HCT116 (cell line): Measurements from ENCODE around the gene CDH24. TPM values are rescaled to one million over a fixed set of nuclear protein-coding genes. Genes with fewer than 3 reads are reported as not detected.

ENCODE experiments used
- ATAC-seq: fragments of 200-7000 bp; cut with Tn5 transposase; 2 replicates; pipeline ENCODE4 v1.9.1; 2020; ENCODE audit warnings: mild to moderate bottlenecking, moderate library complexity
- BruUV-seq: library from RNA; stranded (reverse); fragments of 400-500 nt; replicated peaks from 2 replicates; lab custom pipeline; 2021; lab: Mats Ljungman, UMichigan
- CTCF ChIA-PET: fragments of 300-600 bp; sonication (Branson Sonifier 250); formaldehyde crosslinking; loops from one replicate; lab custom pipeline; 2021; ENCODE audit warnings: antibody characterized with exemption; lab: Charles Lee
- POLR2A ChIA-PET: fragments of 300-600, 350-600 bp; sonication (Branson Sonifier 250); formaldehyde crosslinking; loops from one replicate; lab custom pipeline; 2021; ENCODE audit warnings: antibody characterized with exemption; lab: Charles Lee
- RAD21 ChIA-PET, 2 experiments: fragments of 300-600 bp; sonication (Branson Sonifier 250); formaldehyde crosslinking; loops; one replicate each; lab custom pipeline; 2023; ENCODE audit warnings: low total read pairs in 2 of 2; ENCODE audit not compliant: uncharacterized antibody in 2 of 2, unreplicated experiment in 2 of 2, low non-redundant PET in 1 of 2; lab: Charles Lee
- DNase-seq: peaks from one replicate; pipeline ENCODE4 v3.0.0-alpha.2; 2010; ENCODE audit warnings: low read depth, low spot score
- H2AFZ ChIP-seq: fragments of 200-600 bp; shearing (Covaris generic), sonication (generic); 2 replicates; pipeline ENCODE4 v1.6.1; 2017; ENCODE audit warnings: low read depth, mixed run types, mixed read lengths, antibody characterized with exemption, low read length; ENCODE audit not compliant: poor library complexity, severe bottlenecking
- H3K27ac ChIP-seq: 2 replicates; pipeline ENCODE4 v1.5.1; 2012; ENCODE audit warnings: low read depth, low read length
- H3K27me3 ChIP-seq: fragments of 200-600 bp; sonication (generic); 2 replicates; pipeline ENCODE4 v1.6.1; 2016; ENCODE audit warnings: mixed run types, low read length, mixed read lengths; ENCODE audit not compliant: insufficient read depth
- H3K36me3 ChIP-seq, 2 experiments: fragments of 200-500 bp in 1 of 2; fragments of 200-600 bp in 1 of 2; sonication (Bioruptor generic) in 1 of 2; sonication (generic) in 1 of 2; 2 replicates each; pipeline versions ENCODE4 v1.5.1 to v1.6.1; 2014 to 2016; ENCODE audit warnings: low read length in 2 of 2, inconsistent platforms in 1 of 2, mixed read lengths in 1 of 2, mixed run types in 1 of 2; ENCODE audit not compliant: insufficient read depth in 2 of 2, control insufficient read depth in 1 of 2
- H3K4me1 ChIP-seq, 2 experiments: fragments of 200-600 bp in 1 of 2; sonication (generic) in 1 of 2; 2 replicates each; pipeline versions ENCODE4 v1.5.1 to v1.6.1; 2012 to 2017; ENCODE audit warnings: low read length in 2 of 2, inconsistent platforms in 1 of 2, mild to moderate bottlenecking in 1 of 2, mixed read lengths in 1 of 2, mixed run types in 1 of 2, moderate library complexity in 1 of 2; ENCODE audit not compliant: insufficient read depth in 2 of 2, control insufficient read depth in 1 of 2
- H3K4me2 ChIP-seq: fragments of 200-600 bp; sonication (generic); 2 replicates; pipeline ENCODE4 v1.6.1; 2017; ENCODE audit warnings: mixed run types, low read length, mixed read lengths
- H3K4me3 ChIP-seq, 2 experiments: fragments of 200-600 bp in 1 of 2; sonication (generic) in 1 of 2; replicated peaks in 1 of 2; 2 replicates each; pipeline ENCODE4 v1.5.1; 2011 to 2016; ENCODE audit warnings: low read length in 2 of 2, control low read depth in 1 of 2, low read depth in 1 of 2, mild to moderate bottlenecking in 1 of 2, mixed read lengths in 1 of 2, mixed run types in 1 of 2
- H3K79me2 ChIP-seq: fragments of 200-600 bp; sonication (generic); 2 replicates; pipeline ENCODE4 v1.6.1; 2017; ENCODE audit warnings: mild to moderate bottlenecking, mixed run types, low read length, moderate library complexity, mixed read lengths; ENCODE audit not compliant: insufficient read depth
- H3K9ac ChIP-seq: fragments of 200-600 bp; sonication (generic); 2 replicates; pipeline ENCODE4 v1.6.1; 2016; ENCODE audit warnings: low read length, mixed read lengths
- H3K9me2 ChIP-seq: fragments of 200-600 bp; sonication (generic), shearing (Covaris generic); 2 replicates; pipeline ENCODE4 v1.6.1; 2017; ENCODE audit warnings: mixed run types, mild to moderate bottlenecking, moderate library complexity; ENCODE audit not compliant: insufficient read depth
- H3K9me3 ChIP-seq, 2 experiments: fragments of 200-500 bp in 1 of 2; fragments of 200-600 bp in 1 of 2; sonication (Bioruptor generic) in 1 of 2; sonication (generic) in 1 of 2; 2 replicates each; pipeline ENCODE4 v1.6.1; 2014 to 2017; ENCODE audit warnings: low read length in 2 of 2, mixed read lengths in 2 of 2, inconsistent platforms in 1 of 2, low read depth in 1 of 2, mild to moderate bottlenecking in 1 of 2, mixed run types in 1 of 2, moderate library complexity in 1 of 2; ENCODE audit not compliant: control insufficient read depth in 1 of 2, insufficient read depth in 1 of 2
- H4K20me1 ChIP-seq: fragments of 200-600 bp; sonication (generic), shearing (Covaris generic); 2 replicates; pipeline ENCODE4 v1.6.1; 2017; ENCODE audit warnings: mixed run types, mild to moderate bottlenecking, moderate library complexity; ENCODE audit not compliant: insufficient read depth
- EGR1 ChIP-seq: IDR thresholded peaks from 2 replicates; pipeline ENCODE4 v1.6.1; 2012; ENCODE audit warnings: low read depth
- EZH2 ChIP-seq: fragments of 200-600 bp; sonication (generic); IDR thresholded peaks from 2 replicates; pipeline ENCODE4 v1.6.1; 2017; ENCODE audit warnings: antibody characterized with exemption, mixed run types
- EZH2phosphoT487 ChIP-seq: fragments of 200-600 bp; IDR thresholded peaks from 2 replicates; pipeline ENCODE4 v1.6.1; 2018; ENCODE audit warnings: antibody characterized with exemption, borderline replicate concordance
- JUND ChIP-seq: IDR thresholded peaks from 2 replicates; pipeline ENCODE4 v1.6.1; 2012
- POLR2A ChIP-seq: IDR thresholded peaks from 2 replicates; pipeline ENCODE4 v1.7.0; 2011; ENCODE audit warnings: borderline replicate concordance; ENCODE audit not compliant: insufficient read depth, insufficient read length; ENCODE audit errors: extremely low read depth
- POLR2AphosphoS5 ChIP-seq: IDR thresholded peaks from 2 replicates; pipeline ENCODE4 v1.6.1; 2011; ENCODE audit warnings: mild to moderate bottlenecking, low read depth, low read length, moderate library complexity
- RAD21 ChIP-seq: IDR thresholded peaks from 2 replicates; pipeline ENCODE4 v1.6.1; 2012; ENCODE audit warnings: low read depth, mild to moderate bottlenecking
- SIN3A ChIP-seq: IDR thresholded peaks from 2 replicates; pipeline ENCODE4 v1.6.1; 2012; ENCODE audit warnings: low read depth
- SP1 ChIP-seq: IDR thresholded peaks from 2 replicates; pipeline ENCODE4 v1.6.1; 2012; ENCODE audit warnings: low read depth
- SRF ChIP-seq: IDR thresholded peaks from 2 replicates; pipeline ENCODE4 v1.6.1; 2012; ENCODE audit warnings: low read depth
- TCF7L2 ChIP-seq: IDR thresholded peaks from 2 replicates; pipeline ENCODE4 v1.7.0; 2011; ENCODE audit warnings: borderline replicate concordance, inconsistent platforms; ENCODE audit not compliant: insufficient read depth, insufficient read length; ENCODE audit errors: extremely low read depth
- YY1 ChIP-seq: IDR thresholded peaks from 2 replicates; pipeline ENCODE4 v1.6.1; 2011; ENCODE audit warnings: low read length, low read depth, moderate library complexity, mild to moderate bottlenecking; ENCODE audit not compliant: insufficient replicate concordance; ENCODE audit errors: extremely low read depth
- intact Hi-C: fragments of 100-400 bp; cut with micrococcal nuclease; formaldehyde crosslinking; loops from 2 replicates; pipeline ENCODE4 v1.10.0; 2022
- total RNA-seq: library from RNA; stranded (reverse); gene quantifications from one replicate; pipeline ENCODE4 v1.2.1, GENCODE V29; 2021; ENCODE audit not compliant: unreplicated experiment
- TF ChIP-seq, protein P1 (sequence below): IDR thresholded peaks from 2 replicates; pipeline ENCODE4 v1.6.1; 2012
- TF ChIP-seq, protein P2 (sequence below): IDR thresholded peaks from 2 replicates; pipeline ENCODE4 v1.6.1; 2012
- TF ChIP-seq, protein P3 (sequence below): IDR thresholded peaks from 2 replicates; pipeline ENCODE4 v1.6.1; 2012; ENCODE audit warnings: low read depth
- TF ChIP-seq, protein P4 (sequence below), 3 experiments: fragments of 200-600 bp in 1 of 3; sonication (generic) in 1 of 3; IDR thresholded peaks in 2 of 3; conservative IDR thresholded peaks in 1 of 3; 2 replicates each; pipeline ENCODE4 v1.5.1; 2012 to 2017; ENCODE audit warnings: low read depth in 2 of 3, low read length in 2 of 3, antibody characterized with exemption in 1 of 3, borderline replicate concordance in 1 of 3, control low read depth in 1 of 3, mild to moderate bottlenecking in 1 of 3, mixed read lengths in 1 of 3, mixed run types in 1 of 3, moderate library complexity in 1 of 3; ENCODE audit not compliant: insufficient read depth in 1 of 3
- TF ChIP-seq, protein P5 (sequence below): IDR thresholded peaks from 2 replicates; pipeline ENCODE4 v1.6.1; 2011; ENCODE audit warnings: mild to moderate bottlenecking, low read length, moderate library complexity; ENCODE audit not compliant: insufficient replicate concordance; ENCODE audit errors: extremely low read depth

Gene CDH24
- total RNA-seq, 1 experiment from 2014 or later: 19.3 TPM

DNA sequence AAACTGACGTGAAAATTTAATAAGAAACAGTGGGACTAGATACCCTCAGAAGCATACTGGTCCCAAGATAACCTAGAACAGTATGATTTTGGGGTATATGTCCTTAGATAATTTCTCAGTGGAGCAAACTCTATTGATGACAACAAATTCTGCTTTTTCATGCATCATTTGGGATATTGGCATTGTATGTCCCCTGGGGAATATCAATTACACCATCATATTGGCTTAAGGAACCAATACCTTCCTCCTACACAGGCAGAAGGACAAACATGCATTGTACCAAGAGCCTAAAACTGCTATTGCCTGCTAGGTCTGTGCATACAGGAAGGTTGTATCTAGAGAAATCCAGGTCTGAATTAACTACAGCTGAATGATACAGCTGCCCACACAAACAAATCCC, 17.6 kb upstream of the CDH24 start:
- TF ChIP-seq EZH2phosphoT487 (no peak), SIN3A (no peak), SP1 (no peak), YY1 (no peak), EGR1 (no peak), RAD21 (no peak), JUND (no peak), TCF7L2 (no peak), SRF (no peak), POLR2A (no peak), POLR2AphosphoS5 (no peak), EZH2 (no peak)
- TF ChIP-seq, protein P1, sequence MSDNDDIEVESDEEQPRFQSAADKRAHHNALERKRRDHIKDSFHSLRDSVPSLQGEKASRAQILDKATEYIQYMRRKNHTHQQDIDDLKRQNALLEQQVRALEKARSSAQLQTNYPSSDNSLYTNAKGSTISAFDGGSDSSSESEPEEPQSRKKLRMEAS: no peak
- TF ChIP-seq, protein P2, sequence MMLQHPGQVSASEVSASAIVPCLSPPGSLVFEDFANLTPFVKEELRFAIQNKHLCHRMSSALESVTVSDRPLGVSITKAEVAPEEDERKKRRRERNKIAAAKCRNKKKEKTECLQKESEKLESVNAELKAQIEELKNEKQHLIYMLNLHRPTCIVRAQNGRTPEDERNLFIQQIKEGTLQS: no peak
- TF ChIP-seq, protein P3, sequence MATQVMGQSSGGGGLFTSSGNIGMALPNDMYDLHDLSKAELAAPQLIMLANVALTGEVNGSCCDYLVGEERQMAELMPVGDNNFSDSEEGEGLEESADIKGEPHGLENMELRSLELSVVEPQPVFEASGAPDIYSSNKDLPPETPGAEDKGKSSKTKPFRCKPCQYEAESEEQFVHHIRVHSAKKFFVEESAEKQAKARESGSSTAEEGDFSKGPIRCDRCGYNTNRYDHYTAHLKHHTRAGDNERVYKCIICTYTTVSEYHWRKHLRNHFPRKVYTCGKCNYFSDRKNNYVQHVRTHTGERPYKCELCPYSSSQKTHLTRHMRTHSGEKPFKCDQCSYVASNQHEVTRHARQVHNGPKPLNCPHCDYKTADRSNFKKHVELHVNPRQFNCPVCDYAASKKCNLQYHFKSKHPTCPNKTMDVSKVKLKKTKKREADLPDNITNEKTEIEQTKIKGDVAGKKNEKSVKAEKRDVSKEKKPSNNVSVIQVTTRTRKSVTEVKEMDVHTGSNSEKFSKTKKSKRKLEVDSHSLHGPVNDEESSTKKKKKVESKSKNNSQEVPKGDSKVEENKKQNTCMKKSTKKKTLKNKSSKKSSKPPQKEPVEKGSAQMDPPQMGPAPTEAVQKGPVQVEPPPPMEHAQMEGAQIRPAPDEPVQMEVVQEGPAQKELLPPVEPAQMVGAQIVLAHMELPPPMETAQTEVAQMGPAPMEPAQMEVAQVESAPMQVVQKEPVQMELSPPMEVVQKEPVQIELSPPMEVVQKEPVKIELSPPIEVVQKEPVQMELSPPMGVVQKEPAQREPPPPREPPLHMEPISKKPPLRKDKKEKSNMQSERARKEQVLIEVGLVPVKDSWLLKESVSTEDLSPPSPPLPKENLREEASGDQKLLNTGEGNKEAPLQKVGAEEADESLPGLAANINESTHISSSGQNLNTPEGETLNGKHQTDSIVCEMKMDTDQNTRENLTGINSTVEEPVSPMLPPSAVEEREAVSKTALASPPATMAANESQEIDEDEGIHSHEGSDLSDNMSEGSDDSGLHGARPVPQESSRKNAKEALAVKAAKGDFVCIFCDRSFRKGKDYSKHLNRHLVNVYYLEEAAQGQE: no peak
- TF ChIP-seq, protein P4, sequence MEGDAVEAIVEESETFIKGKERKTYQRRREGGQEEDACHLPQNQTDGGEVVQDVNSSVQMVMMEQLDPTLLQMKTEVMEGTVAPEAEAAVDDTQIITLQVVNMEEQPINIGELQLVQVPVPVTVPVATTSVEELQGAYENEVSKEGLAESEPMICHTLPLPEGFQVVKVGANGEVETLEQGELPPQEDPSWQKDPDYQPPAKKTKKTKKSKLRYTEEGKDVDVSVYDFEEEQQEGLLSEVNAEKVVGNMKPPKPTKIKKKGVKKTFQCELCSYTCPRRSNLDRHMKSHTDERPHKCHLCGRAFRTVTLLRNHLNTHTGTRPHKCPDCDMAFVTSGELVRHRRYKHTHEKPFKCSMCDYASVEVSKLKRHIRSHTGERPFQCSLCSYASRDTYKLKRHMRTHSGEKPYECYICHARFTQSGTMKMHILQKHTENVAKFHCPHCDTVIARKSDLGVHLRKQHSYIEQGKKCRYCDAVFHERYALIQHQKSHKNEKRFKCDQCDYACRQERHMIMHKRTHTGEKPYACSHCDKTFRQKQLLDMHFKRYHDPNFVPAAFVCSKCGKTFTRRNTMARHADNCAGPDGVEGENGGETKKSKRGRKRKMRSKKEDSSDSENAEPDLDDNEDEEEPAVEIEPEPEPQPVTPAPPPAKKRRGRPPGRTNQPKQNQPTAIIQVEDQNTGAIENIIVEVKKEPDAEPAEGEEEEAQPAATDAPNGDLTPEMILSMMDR (IDR thresholded peaks at IDR 0.05 in 2 of 3, conservative IDR thresholded peaks at IDR 0.05 in 1 of 3; ENCODE audit: borderline replicate concordance in 1 of 3, insufficient read depth in 1 of 3, low read depth in 2 of 3, low read length in 2 of 3): no peak
- TF ChIP-seq, protein P5, sequence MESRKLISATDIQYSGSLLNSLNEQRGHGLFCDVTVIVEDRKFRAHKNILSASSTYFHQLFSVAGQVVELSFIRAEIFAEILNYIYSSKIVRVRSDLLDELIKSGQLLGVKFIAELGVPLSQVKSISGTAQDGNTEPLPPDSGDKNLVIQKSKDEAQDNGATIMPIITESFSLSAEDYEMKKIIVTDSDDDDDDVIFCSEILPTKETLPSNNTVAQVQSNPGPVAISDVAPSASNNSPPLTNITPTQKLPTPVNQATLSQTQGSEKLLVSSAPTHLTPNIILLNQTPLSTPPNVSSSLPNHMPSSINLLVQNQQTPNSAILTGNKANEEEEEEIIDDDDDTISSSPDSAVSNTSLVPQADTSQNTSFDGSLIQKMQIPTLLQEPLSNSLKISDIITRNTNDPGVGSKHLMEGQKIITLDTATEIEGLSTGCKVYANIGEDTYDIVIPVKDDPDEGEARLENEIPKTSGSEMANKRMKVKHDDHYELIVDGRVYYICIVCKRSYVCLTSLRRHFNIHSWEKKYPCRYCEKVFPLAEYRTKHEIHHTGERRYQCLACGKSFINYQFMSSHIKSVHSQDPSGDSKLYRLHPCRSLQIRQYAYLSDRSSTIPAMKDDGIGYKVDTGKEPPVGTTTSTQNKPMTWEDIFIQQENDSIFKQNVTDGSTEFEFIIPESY: no peak
- ChIA-PET CTCF (interaction anchor here (1.2 to 1.8 kb wide), 3 partner anchors 17 to 46 kb away, joined by 3 to 5 read pairs (median 4); partner anchors contain the start of genes ACIN1 and C14orf119), POLR2A (interaction anchor here (5.4 kb wide), 1 partner anchor 20 kb away, joined by 35 read pairs; the partner anchor contains the start of genes ACIN1 and C14orf119), RAD21 (no interaction called here)
- Histone ChIP-seq H3K27me3 (no peaks in the 10 kb centered on the region), H3K9me3 (no peaks in the 10 kb centered on the region), H3K36me3 (peaks cover 48% of the 10 kb centered on the region in 2 experiments), H3K27ac (no peak overlapping the region), H3K4me2 (no peak overlapping the region), H3K79me2 (peaks cover 40% of the 10 kb centered on the region), H3K9me2 (no peaks in the 10 kb centered on the region), H2AFZ (no peak overlapping the region), H3K9ac (no peak overlapping the region), H3K4me1 (peaks cover 29 to 59% of the 10 kb centered on the region in 2 experiments), H4K20me1 (no peaks in the 10 kb centered on the region), H3K4me3 (no peak overlapping the region)
- intact Hi-C loops: no loop called here
- no TSS peak for BruUV-seq
- DNase-seq (no peak), ATAC-seq (no peak)
